ENCODE data around the gene ELOVL3.
"Not testable (repeated sequence)": the region's sequence is repeated elsewhere in the genome, so short reads cannot be mapped to it uniquely, and the experiment has no call there.

ELOVL3 gene

GRCh38 chr10:102225646-102226541 lies at the start of gene ELOVL3:
ELOVL3 (plus strand) TSS chr10:102226299; CDS start chr10:102226549, 250 bp downstream.
- peak within 1 kb of the TSS; percentile 16 for H3K27ac ChIP-seq
- TF ChIP-seq CTCF (conservative IDR thresholded peaks at IDR 0.05; ENCODE audit: low read depth), result no peak
- ChIA-PET POLR2A (ENCODE audit: low non-redundant PET) (interaction anchor here (0.5 kb wide), 1 partner anchor 56 kb away, joined by 6 read pairs; no protein-coding TSS in a partner anchor), CTCF (interaction anchor here (0.7 to 14.3 kb wide), 8 partner anchors 56 to 553 kb away, joined by 3 to 370 read pairs (median 4); no protein-coding TSS in a partner anchor)
- peak; percentile 100 for DNase-seq (ENCODE audit: low spot score)

- ChIA-PET CTCF (interaction anchor here (0.7 kb wide), 1 partner anchor 53 kb away, joined by 3 read pairs; no protein-coding TSS in a partner anchor), POLR2A (ENCODE audit: low non-redundant PET) (no interaction called here)
These were observed 41.5 kb upstream of the ELOVL3 start for GRCh38 chr10:102184606-102185005.

GRCh38 chr10:102185272-102185671 lies 40.8 kb upstream of the ELOVL3 start:
- DNase-seq (ENCODE audit: low spot score), result no peak
- H3K27ac ChIP-seq, result no peak overlapping the region
- ChIA-PET CTCF (interaction anchor here (0.6 kb wide), 1 partner anchor 20 kb away, joined by 5 read pairs; no protein-coding TSS in a partner anchor), POLR2A (ENCODE audit: low non-redundant PET) (interaction anchor here (0.7 kb wide), 1 partner anchor 42 kb away, joined by 3 read pairs; no protein-coding TSS in a partner anchor)
- TF ChIP-seq CTCF (conservative IDR thresholded peaks at IDR 0.05; ENCODE audit: low read depth), result no peak

More at GRCh38 chr10:102184606-102185005, 41.5 kb upstream of the ELOVL3 start:
- no peak for DNase-seq (ENCODE audit: low spot score)
- no peak overlapping the region for H3K27ac ChIP-seq
- no peak for TF ChIP-seq CTCF (conservative IDR thresholded peaks at IDR 0.05; ENCODE audit: low read depth)

- TF ChIP-seq CTCF (conservative IDR thresholded peaks at IDR 0.05; ENCODE audit: low read depth), result no peak
- POLR2A ChIA-PET (ENCODE audit: low non-redundant PET), result interaction anchor here (0.7 kb wide), 1 partner anchor 42 kb away, joined by 3 read pairs; no protein-coding TSS in a partner anchor
- CTCF ChIA-PET, result interaction anchor here (0.6 kb wide), 1 partner anchor 20 kb away, joined by 5 read pairs; no protein-coding TSS in a partner anchor
- no peak overlapping the region for H3K27ac ChIP-seq
- no peak for DNase-seq (ENCODE audit: low spot score)
These were observed 40.1 kb upstream of the ELOVL3 start for GRCh38 chr10:102185811-102186527.

GRCh38 chr10:102188298-102188940 lies 37.7 kb upstream of the ELOVL3 start:
- ChIA-PET CTCF (interaction anchor here (0.6 to 1.2 kb wide), 3 partner anchors 18 to 161 kb away, joined by 3 to 4 read pairs (median 4); no protein-coding TSS in a partner anchor), POLR2A (ENCODE audit: low non-redundant PET) (interaction anchor here (0.5 kb wide), 1 partner anchor 31 kb away, joined by 4 read pairs; no protein-coding TSS in a partner anchor)
- H3K27ac ChIP-seq, result no peak overlapping the region
- no peak for TF ChIP-seq CTCF (conservative IDR thresholded peaks at IDR 0.05; ENCODE audit: low read depth)
- DNase-seq (ENCODE audit: low spot score), result no peak

- not testable (repeated sequence) for DNase-seq (ENCODE audit: low spot score); H3K27ac ChIP-seq
- ChIA-PET CTCF (interaction anchor here (0.6 to 0.7 kb wide), 3 partner anchors 315 to 703 kb away, joined by 3 to 6 read pairs (median 5); no protein-coding TSS in a partner anchor), POLR2A (ENCODE audit: low non-redundant PET) (interaction anchor here (0.5 kb wide), 1 partner anchor 30 kb away, joined by 4 read pairs; no protein-coding TSS in a partner anchor)
These were observed 36.9 kb upstream of the ELOVL3 start for GRCh38 chr10:102188941-102189898.

All from RWPE1 (cell line).